ENCODE measurements around the gene AFF3. TPM values are rescaled to one million over a fixed set of nuclear protein-coding genes. Genes with fewer than 3 reads are reported as not detected.

The AFF3 gene
- total RNA-seq, 3 donors from 2014 or later (not counting 1 experiment from before 2014, with no cell fraction given), result 4.6 to 9.6 (median 5.6) TPM

GRCh38 chr2:99846462-99847107 lies 295.8 kb downstream of the AFF3 start:
- Histone ChIP-seq H3K4me3 (ENCODE audit: low read length) (no peak overlapping the region), H3K27me3 (ENCODE audit: control insufficient read depth, insufficient read depth, low read length) (no peaks in the 10 kb centered on the region), H3K9me3 (ENCODE audit: control insufficient read depth, insufficient read depth, low read length) (no peaks in the 10 kb centered on the region), H3K27ac (ENCODE audit: low read length) (no peak overlapping the region), H3K4me1 (ENCODE audit: control insufficient read depth, insufficient read depth, low read length) (no peaks in the 10 kb centered on the region), H3K36me3 (ENCODE audit: control insufficient read depth, insufficient read depth, low read length) (no peaks in the 10 kb centered on the region)
- Mint-ChIP-seq H3K9me3 (no peaks in the 10 kb centered on the region), H3K27me3 (ENCODE audit: low read depth in 2 of 2) (peaks cover 0 to 3% of the 10 kb centered on the region in 2 donors), H3K4me1 (no peaks in the 10 kb centered on the region), H3K36me3 (no peaks in the 10 kb centered on the region), H3K4me3 (no peak overlapping the region), H3K27ac (no peak overlapping the region)
- WGBS (ENCODE audit: insufficient coverage), result 95% methylated on average over 5 of the region's 5 CpGs
- no peak for DNase-seq
- intact Hi-C loops (cut with micrococcal nuclease), result no loop called here
- no peak for TF ChIP-seq CTCF (IDR thresholded peaks at IDR 0.05)
- no peak for ATAC-seq

- ATAC-seq, result no peak
- no peaks in the 10 kb centered on the region for H3K36me3 ChIP-seq (ENCODE audit: control insufficient read depth, insufficient read depth, low read length)
- no peaks in the 10 kb centered on the region for H3K9me3 Mint-ChIP-seq
- no peaks in the 10 kb centered on the region for H3K9me3 ChIP-seq (ENCODE audit: control insufficient read depth, insufficient read depth, low read length)
- no peak overlapping the region for H3K27ac ChIP-seq (ENCODE audit: low read length)
- no peaks in the 10 kb centered on the region for H3K27me3 ChIP-seq (ENCODE audit: control insufficient read depth, insufficient read depth, low read length)
- no peak for TF ChIP-seq CTCF (IDR thresholded peaks at IDR 0.05)
- 89% methylated on average over 5 of the region's 5 CpGs for WGBS (ENCODE audit: insufficient coverage)
- no peak overlapping the region for H3K4me3 ChIP-seq (ENCODE audit: low read length)
- no peak overlapping the region for H3K4me3 Mint-ChIP-seq
- no peaks in the 10 kb centered on the region for H3K4me1 ChIP-seq (ENCODE audit: control insufficient read depth, insufficient read depth, low read length)
- intact Hi-C loops (cut with micrococcal nuclease), result no loop called here
- H3K36me3 Mint-ChIP-seq, result no peaks in the 10 kb centered on the region
- no peak overlapping the region for H3K27ac Mint-ChIP-seq
- no peak for DNase-seq
- H3K4me1 Mint-ChIP-seq, result no peaks in the 10 kb centered on the region
- H3K27me3 Mint-ChIP-seq (ENCODE audit: low read depth in 2 of 2), result peaks cover 0 to 3% of the 10 kb centered on the region in 2 donors
Measured at GRCh38 chr2:99845296-99845695, 297.1 kb downstream of the AFF3 start.

GRCh38 chr2:99842451-99842850 lies 299.9 kb downstream of the AFF3 start:
- intact Hi-C loops (cut with micrococcal nuclease), result no loop called here
- no peak for ATAC-seq
- DNase-seq, result no peak
- Mint-ChIP-seq H3K27me3 (ENCODE audit: low read depth in 2 of 2) (no peaks in the 10 kb centered on the region), H3K36me3 (no peaks in the 10 kb centered on the region), H3K4me1 (no peaks in the 10 kb centered on the region), H3K9me3 (no peaks in the 10 kb centered on the region), H3K4me3 (no peak overlapping the region), H3K27ac (no peak overlapping the region)
- Histone ChIP-seq H3K9me3 (ENCODE audit: control insufficient read depth, insufficient read depth, low read length) (no peaks in the 10 kb centered on the region), H3K4me1 (ENCODE audit: control insufficient read depth, insufficient read depth, low read length) (peaks cover 10% of the 10 kb centered on the region), H3K27ac (ENCODE audit: low read length) (no peak overlapping the region), H3K27me3 (ENCODE audit: control insufficient read depth, insufficient read depth, low read length) (no peaks in the 10 kb centered on the region), H3K36me3 (ENCODE audit: control insufficient read depth, insufficient read depth, low read length) (no peaks in the 10 kb centered on the region), H3K4me3 (ENCODE audit: low read length) (no peak overlapping the region)
- TF ChIP-seq CTCF (IDR thresholded peaks at IDR 0.05), result no peak
- 91% methylated on average over 4 of the region's 4 CpGs for WGBS (ENCODE audit: insufficient coverage)

- Histone ChIP-seq H3K27ac (ENCODE audit: low read length) (no peak overlapping the region), H3K36me3 (ENCODE audit: control insufficient read depth, insufficient read depth, low read length) (no peaks in the 10 kb centered on the region), H3K27me3 (ENCODE audit: control insufficient read depth, insufficient read depth, low read length) (no peaks in the 10 kb centered on the region), H3K4me3 (ENCODE audit: low read length) (no peak overlapping the region), H3K9me3 (ENCODE audit: control insufficient read depth, insufficient read depth, low read length) (no peaks in the 10 kb centered on the region), H3K4me1 (ENCODE audit: control insufficient read depth, insufficient read depth, low read length) (peaks cover 10% of the 10 kb centered on the region)
- H3K27ac Mint-ChIP-seq, result no peak overlapping the region
- H3K27me3 Mint-ChIP-seq (ENCODE audit: low read depth in 2 of 2), result no peaks in the 10 kb centered on the region
- intact Hi-C loops (cut with micrococcal nuclease), result no loop called here
- DNase-seq, result no peak
- H3K4me3 Mint-ChIP-seq, result no peak overlapping the region
- H3K9me3 Mint-ChIP-seq, result no peaks in the 10 kb centered on the region
- no peaks in the 10 kb centered on the region for H3K4me1 Mint-ChIP-seq
- no peaks in the 10 kb centered on the region for H3K36me3 Mint-ChIP-seq
- ATAC-seq, result no peak
- WGBS (ENCODE audit: insufficient coverage), result no CpG with 5 or more reads among the region's 3 CpGs
- TF ChIP-seq CTCF (IDR thresholded peaks at IDR 0.05), result no peak
Measured at GRCh38 chr2:99841749-99842148, 300.6 kb downstream of the AFF3 start.

Measured in natural killer cell (primary cell).